Measurements from ENCODE around the gene ASCL5.

ASCL5 gene

GRCh38 chr1:201136355-201137023 lies 9.5 kb upstream of the ASCL5 start:
- no peak for DNase-seq (ENCODE audit: low spot score)

GRCh38 chr1:201134405-201134804 lies 7.4 kb upstream of the ASCL5 start:
- DNase-seq (ENCODE audit: low spot score), result no peak

- DNase-seq (ENCODE audit: low spot score), result no peak
These were observed 4.4 kb upstream of the ASCL5 start for GRCh38 chr1:201131398-201131797.

- no peak for DNase-seq (ENCODE audit: low spot score)
These were observed 2.0 kb upstream of the ASCL5 start for GRCh38 chr1:201128962-201129361.

GRCh38 chr1:201128476-201128875 lies 1.5 kb upstream of the ASCL5 start:
- no peak for DNase-seq (ENCODE audit: low spot score)

GRCh38 chr1:201127755-201128455 lies 921 bp upstream of the ASCL5 start:
- DNase-seq (ENCODE audit: low spot score), result no peak

GRCh38 chr1:201126463-201126831 lies 537 bp downstream of the ASCL5 start:
- DNase-seq (ENCODE audit: low spot score), result no peak

- DNase-seq (ENCODE audit: low spot score), result no peak
These were observed 1.2 kb downstream of the ASCL5 start for GRCh38 chr1:201125800-201126199.

- DNase-seq (ENCODE audit: low spot score), result no peak
These were observed 2.0 kb downstream of the ASCL5 start for GRCh38 chr1:201125019-201125418.

GRCh38 chr1:201123866-201124265 lies 3.1 kb downstream of the ASCL5 start:
- no peak for DNase-seq (ENCODE audit: low spot score)

GRCh38 chr1:201122321-201122957 lies 4.5 kb downstream of the ASCL5 start:
- no peak for DNase-seq (ENCODE audit: low spot score)

- peak; percentile 26 for DNase-seq (ENCODE audit: low spot score)
These were observed 7.5 kb downstream of the ASCL5 start for GRCh38 chr1:201119206-201120197.

- DNase-seq (ENCODE audit: low spot score), result no peak
These were observed 10.9 kb downstream of the ASCL5 start for GRCh38 chr1:201116091-201116490.

- no peak for DNase-seq (ENCODE audit: low spot score)
These were observed 11.5 kb downstream of the ASCL5 start for GRCh38 chr1:201115390-201115937.

- peak; percentile 98 for DNase-seq (ENCODE audit: low spot score)
These were observed 12.5 kb downstream of the ASCL5 start for GRCh38 chr1:201114245-201115131.

GRCh38 chr1:201113451-201114244 lies 13.3 kb downstream of the ASCL5 start:
- DNase-seq (ENCODE audit: low spot score), result no peak

- no peak for DNase-seq (ENCODE audit: low spot score)
These were observed 14.1 kb downstream of the ASCL5 start for GRCh38 chr1:201112926-201113325.

- no peak for DNase-seq (ENCODE audit: low spot score)
These were observed 14.7 kb downstream of the ASCL5 start, which contains the start of gene CACNA1S for GRCh38 chr1:201112173-201112731. Gene CACNA1S, minus strand, starts transcription at chr1:201112426. Its CDS starts 87 bp downstream, at chr1:201112339.

- no peak for DNase-seq (ENCODE audit: low spot score)
These were observed 15.3 kb downstream of the ASCL5 start for GRCh38 chr1:201111672-201112071.

Data from hepatic stellate cell (primary cell).